ENCODE results near the gene CPNE8. TPM values are rescaled to one million over a fixed set of nuclear protein-coding genes. Genes with fewer than 3 reads are reported as not detected.
A peak's percentile ranks its signal among the peaks of the same experiment; 100 is the strongest.

Gene CPNE8
- total and polyA plus RNA-seq, 3 donors from 2014 or later = 9.3 to 13.1 (median 12.6) TPM

DNA sequence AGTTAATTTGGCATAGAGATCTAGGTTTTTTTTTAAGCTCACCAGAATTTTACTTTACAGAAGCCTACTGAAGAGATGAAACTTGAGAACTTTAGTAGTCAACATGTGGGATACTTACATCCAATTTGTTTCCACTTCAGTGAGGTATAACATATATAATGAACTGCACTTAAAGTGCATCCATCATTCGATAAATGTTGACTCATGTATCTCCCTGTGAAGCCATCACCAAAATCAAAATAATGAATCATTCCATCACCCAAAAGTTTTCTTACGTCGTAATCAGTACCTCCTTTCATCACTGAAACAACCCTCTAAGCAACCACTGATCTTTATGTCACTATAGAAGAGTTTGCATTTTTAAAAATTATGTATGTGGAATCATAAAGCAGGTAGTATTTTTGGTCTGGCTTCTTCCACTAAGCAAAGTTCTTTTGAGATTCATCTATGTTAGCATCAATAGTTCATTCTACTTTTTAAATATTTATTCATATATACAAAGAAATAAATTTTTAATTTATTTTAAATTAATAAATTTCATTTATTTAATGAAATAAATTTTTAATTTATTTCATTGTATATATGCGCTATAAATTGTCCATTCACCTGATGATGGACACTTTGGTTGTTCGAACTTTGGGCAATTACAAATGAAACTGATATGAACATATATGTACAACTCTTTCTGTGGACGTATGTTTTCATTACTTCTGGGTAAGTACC, 2.0 kb upstream of the CPNE8 start:
- H3K27ac ChIP-seq = peak overlapping the region in 1 of 2 donors; percentile 33
- 56 to 57% methylated on average over 6 of the region's 6 CpGs for WGBS, 2 donors
- intact Hi-C loops (cut with DNase I; ENCODE audit: low total_unique reads) = no loop called here
- H3K27me3 ChIP-seq = no peaks in the 10 kb centered on the region
- H3K4me1 ChIP-seq = peaks cover 6% of the 10 kb centered on the region
- H3K36me3 ChIP-seq (ENCODE audit: low read depth, missing control alignments) = no peaks in the 10 kb centered on the region
- no peak for DNase-seq
- TF ChIP-seq, protein P1, sequence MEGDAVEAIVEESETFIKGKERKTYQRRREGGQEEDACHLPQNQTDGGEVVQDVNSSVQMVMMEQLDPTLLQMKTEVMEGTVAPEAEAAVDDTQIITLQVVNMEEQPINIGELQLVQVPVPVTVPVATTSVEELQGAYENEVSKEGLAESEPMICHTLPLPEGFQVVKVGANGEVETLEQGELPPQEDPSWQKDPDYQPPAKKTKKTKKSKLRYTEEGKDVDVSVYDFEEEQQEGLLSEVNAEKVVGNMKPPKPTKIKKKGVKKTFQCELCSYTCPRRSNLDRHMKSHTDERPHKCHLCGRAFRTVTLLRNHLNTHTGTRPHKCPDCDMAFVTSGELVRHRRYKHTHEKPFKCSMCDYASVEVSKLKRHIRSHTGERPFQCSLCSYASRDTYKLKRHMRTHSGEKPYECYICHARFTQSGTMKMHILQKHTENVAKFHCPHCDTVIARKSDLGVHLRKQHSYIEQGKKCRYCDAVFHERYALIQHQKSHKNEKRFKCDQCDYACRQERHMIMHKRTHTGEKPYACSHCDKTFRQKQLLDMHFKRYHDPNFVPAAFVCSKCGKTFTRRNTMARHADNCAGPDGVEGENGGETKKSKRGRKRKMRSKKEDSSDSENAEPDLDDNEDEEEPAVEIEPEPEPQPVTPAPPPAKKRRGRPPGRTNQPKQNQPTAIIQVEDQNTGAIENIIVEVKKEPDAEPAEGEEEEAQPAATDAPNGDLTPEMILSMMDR (IDR thresholded peaks at IDR 0.05) = no peak
- TF ChIP-seq POLR2A (IDR thresholded peaks at IDR 0.05) = no peak
- H3K4me3 ChIP-seq = peak overlapping the region; percentile 61 to 65
- no peaks in the 10 kb centered on the region for H3K9me3 ChIP-seq

DNA sequence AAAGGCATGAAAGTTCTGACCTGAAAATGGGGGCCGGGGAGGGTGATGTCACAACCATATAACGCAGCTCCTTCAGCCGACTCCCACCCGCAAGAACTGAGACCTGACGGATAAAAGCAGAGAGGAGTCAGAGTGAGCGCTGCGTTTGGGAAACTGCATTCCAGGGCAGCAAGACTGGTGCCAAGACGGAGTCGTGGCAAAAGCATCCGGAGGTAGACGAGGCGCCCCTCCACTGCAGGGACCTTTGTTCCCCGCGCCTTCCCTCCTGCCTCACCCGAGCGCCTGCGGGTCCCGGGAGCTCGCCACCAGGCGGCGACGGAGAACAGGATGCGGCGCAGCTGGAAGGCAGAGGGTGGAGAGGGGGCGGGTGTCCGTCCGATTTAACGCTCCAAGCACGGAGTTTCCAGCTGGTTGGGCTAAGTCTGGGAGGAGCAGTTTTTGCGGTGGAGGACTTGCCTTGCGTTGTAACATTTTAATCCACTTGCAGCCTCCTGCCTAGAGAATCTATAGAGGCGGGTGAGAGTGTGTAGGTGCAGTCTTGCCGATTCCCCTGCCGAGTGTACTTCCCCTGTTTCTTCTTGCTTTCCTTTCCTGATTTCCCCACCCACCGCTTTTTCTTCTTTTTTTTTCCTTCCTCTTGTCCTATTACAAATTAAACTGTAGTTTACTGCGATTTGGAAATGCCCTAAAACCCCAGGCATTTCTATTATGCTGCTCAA, 1.2 kb upstream of the CPNE8 start:
- WGBS, 2 donors = 0% methylated on average over 36 of the region's 36 CpGs

DNA sequence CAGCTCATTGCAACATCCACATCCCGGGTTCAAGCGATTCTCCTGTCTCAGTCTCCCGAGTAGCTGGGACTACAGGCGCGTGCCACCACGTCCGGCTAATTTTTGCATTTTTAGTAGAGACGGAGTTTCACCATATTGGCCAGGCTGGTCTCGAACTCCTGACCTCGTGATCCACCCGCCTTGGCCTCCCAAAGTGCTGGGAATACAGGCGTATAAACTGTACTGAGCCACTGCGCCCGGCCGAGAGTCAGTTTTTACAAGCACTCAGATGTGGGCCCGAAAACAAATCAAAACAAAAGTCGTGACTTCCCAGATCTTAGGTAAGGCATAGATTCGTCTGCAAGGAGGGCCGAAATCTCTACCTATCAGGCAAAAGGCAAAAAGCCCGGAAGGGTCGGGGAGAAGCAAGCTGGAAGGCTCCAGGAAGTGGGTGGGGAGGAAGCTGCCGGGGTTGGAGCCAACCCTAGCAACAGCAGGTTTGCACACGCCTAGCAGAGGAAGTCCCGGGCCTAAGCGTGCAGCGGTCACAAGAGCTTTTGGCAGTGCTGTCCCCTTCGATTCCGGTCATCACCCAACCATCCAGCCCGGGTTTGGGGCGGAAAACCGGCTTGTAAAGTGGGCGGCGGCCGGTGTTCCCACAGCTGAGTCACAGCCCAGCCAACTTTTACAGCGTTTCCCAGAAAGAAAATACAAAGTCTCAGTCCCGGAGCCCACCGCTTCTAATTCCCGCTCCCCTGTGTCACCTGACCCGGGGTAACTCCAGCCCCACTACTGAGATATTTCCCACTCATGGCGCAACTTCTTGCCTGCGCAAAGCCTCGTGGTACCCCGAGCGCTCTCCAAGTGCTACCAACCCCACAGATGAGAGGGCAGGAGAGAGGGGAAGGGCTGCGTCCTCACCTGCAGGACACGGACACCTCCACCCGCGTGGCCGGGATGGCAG, 583 bp downstream of the CPNE8 start:
- peak overlapping the region; percentile 57 to 91 for H3K27ac ChIP-seq
- no peak for TF ChIP-seq POLR2A (IDR thresholded peaks at IDR 0.05)
- TF ChIP-seq, protein P1 (IDR thresholded peaks at IDR 0.05) = no peak
- peaks cover 6% of the 10 kb centered on the region for H3K4me1 ChIP-seq
- WGBS, 2 donors = 11 to 21% methylated on average over 33 to 49 of the region's 49 CpGs
- peak; percentile 77 for DNase-seq
- H3K9me3 ChIP-seq = no peaks in the 10 kb centered on the region
- H3K4me3 ChIP-seq = peak overlapping the region; percentile 61 to 65
- intact Hi-C loops (cut with DNase I; ENCODE audit: low total_unique reads) = no loop called here
- no peaks in the 10 kb centered on the region for H3K36me3 ChIP-seq (ENCODE audit: low read depth, missing control alignments)
- no peaks in the 10 kb centered on the region for H3K27me3 ChIP-seq

More for the DNA sequence above, 1.2 kb upstream of the CPNE8 start:
- H3K27me3 ChIP-seq = no peaks in the 10 kb centered on the region
- H3K36me3 ChIP-seq (ENCODE audit: low read depth, missing control alignments) = no peaks in the 10 kb centered on the region
- H3K27ac ChIP-seq = peak overlapping the region; percentile 39 to 91
- peak overlapping the region; percentile 61 to 65 for H3K4me3 ChIP-seq
- DNase-seq = peak; percentile 88
- intact Hi-C loops (cut with DNase I; ENCODE audit: low total_unique reads) = no loop called here
- TF ChIP-seq, protein P1 (IDR thresholded peaks at IDR 0.05) = peak; percentile 65 to 75 (median 68)
- no peak for TF ChIP-seq POLR2A (IDR thresholded peaks at IDR 0.05)
- H3K9me3 ChIP-seq = no peaks in the 10 kb centered on the region
- H3K4me1 ChIP-seq = peaks cover 6% of the 10 kb centered on the region

DNA sequence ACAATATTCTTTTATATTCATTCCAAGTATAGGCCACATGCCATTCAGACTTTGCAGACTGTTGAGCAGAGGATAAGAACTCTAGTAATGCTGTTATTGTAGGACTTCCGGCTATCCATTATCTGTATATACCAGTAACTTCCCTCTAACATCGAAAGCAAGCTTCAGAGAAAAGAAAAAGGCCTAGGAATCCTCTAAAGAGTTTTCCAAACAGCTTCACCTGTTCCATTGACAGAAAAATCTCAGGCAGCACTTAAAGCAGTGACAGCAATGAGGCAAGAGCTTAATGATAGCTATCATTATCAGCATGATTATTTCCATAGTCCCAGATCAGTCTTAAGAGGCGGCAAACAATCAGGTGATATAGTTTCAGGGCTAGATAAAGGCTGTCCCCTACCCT, 1.8 kb downstream of the CPNE8 start:
- no peak for TF ChIP-seq POLR2A (IDR thresholded peaks at IDR 0.05)
- TF ChIP-seq, protein P1 (IDR thresholded peaks at IDR 0.05) = no peak
- Histone ChIP-seq H3K27ac (peak overlapping the region in 1 of 2 donors; percentile 13), H3K4me3 (no peak overlapping the region), H3K27me3 (no peaks in the 10 kb centered on the region), H3K36me3 (ENCODE audit: low read depth, missing control alignments) (no peaks in the 10 kb centered on the region), H3K9me3 (no peaks in the 10 kb centered on the region), H3K4me1 (peaks cover 6% of the 10 kb centered on the region)
- no peak for DNase-seq
- intact Hi-C loops (cut with DNase I; ENCODE audit: low total_unique reads) = no loop called here
- 44 to 66% methylated on average over 3 of the region's 3 CpGs for WGBS, 2 donors

Measured in testis (tissue), 3 donors.